Neutrophil (primary cell): ENCODE measurements around the gene WDR90.

Experiments
- H3K27ac ChIP-seq: fragments of 200-600 bp; sonication (generic); 2 replicates; pipeline ENCODE4 v1.5.1; 2016; ENCODE audit warnings: mild to moderate bottlenecking, moderate library complexity
- H3K27me3 ChIP-seq: fragments of 200-600 bp; sonication (generic); 2 replicates; pipeline ENCODE4 v1.6.0; 2016; ENCODE audit warnings: mild to moderate bottlenecking
- H3K36me3 ChIP-seq: fragments of 200-600 bp; sonication (generic); 2 replicates; pipeline ENCODE4 v1.5.1; 2017
- H3K4me1 ChIP-seq, 2 experiments: fragments of 200-600 bp in 1 of 2; sonication (generic) in 1 of 2; 1 replicate in 1 of 2; 2 replicates in 1 of 2; pipeline versions ENCODE4 v1.5.1 to v1.6.1; 2013 to 2016; ENCODE audit warnings: low read depth in 1 of 2, low read length in 1 of 2, mild to moderate bottlenecking in 1 of 2, moderate library complexity in 1 of 2; ENCODE audit not compliant: control insufficient read depth in 1 of 2, insufficient read depth in 1 of 2
- H3K4me3 ChIP-seq, 2 experiments: fragments of 200-600 bp in 1 of 2; sonication (generic) in 1 of 2; 1 replicate in 1 of 2; 2 replicates in 1 of 2; pipeline ENCODE4 v1.5.1; 2013 to 2016; ENCODE audit warnings: low read depth in 1 of 2, low read length in 1 of 2, mild to moderate bottlenecking in 1 of 2, moderate library complexity in 1 of 2
- H3K9me3 ChIP-seq: fragments of 200-600 bp; sonication (generic); 2 replicates; pipeline ENCODE4 v1.5.1; 2016
- TF ChIP-seq, protein P1 (sequence below): fragments of 200-600 bp; sonication (generic); IDR thresholded peaks from 2 replicates; pipeline ENCODE4 v1.5.1; 2016; ENCODE audit warnings: antibody characterized with exemption

The WDR90 gene

DNA sequence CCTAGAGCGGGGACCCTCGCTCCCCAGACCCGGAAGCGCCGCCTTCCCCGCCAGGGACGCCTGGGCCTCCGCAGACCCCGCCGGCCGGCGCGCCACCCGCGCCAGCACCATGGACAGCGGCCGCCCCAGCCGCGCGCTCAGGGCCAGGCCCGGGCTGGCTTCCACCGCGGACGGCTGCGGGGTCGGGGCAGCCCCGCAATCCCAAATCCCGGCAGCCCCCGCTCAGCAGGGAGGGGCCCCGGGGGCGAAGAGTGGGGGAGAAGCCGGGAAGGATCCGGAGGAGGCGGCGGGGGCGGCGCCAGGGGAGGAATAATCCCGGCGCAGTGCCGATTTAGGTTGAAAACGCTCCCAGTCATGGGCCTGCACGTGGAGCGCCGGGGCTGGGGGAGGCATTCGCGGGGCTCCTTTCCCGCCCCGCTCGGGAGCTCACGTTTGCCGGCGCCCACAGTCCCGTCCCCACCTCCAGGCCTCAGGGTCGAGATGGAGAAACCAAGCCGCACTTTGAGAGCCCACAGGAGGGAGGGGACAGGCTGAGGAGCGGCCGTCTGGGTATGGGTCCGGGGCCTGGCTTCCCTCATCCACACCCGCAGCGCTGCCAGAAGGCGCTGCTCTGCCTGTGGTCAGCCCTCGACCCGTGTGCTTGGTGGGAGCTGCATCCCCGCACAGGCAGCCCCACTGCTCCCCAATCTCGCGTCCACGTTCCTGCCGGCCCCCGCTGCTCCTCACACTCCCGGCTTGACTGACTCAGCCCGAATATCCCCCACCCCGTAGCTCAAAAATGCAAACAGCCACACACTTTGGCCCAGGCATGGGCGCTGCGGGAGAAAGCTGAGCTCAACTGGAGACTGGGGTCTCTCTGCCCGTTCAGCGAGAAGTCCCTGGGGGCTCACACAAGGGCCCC lies 51.8 kb downstream of the WDR90 start:
- peaks cover under 1% of the 10 kb centered on the region in 2 experiments for H3K4me1 ChIP-seq
- no peaks in the 10 kb centered on the region for H3K9me3 ChIP-seq
- no peak overlapping the region for H3K4me3 ChIP-seq
- H3K27ac ChIP-seq, result no peak overlapping the region
- peaks cover 99% of the 10 kb centered on the region for H3K27me3 ChIP-seq
- no peaks in the 10 kb centered on the region for H3K36me3 ChIP-seq
- TF ChIP-seq, protein P1, sequence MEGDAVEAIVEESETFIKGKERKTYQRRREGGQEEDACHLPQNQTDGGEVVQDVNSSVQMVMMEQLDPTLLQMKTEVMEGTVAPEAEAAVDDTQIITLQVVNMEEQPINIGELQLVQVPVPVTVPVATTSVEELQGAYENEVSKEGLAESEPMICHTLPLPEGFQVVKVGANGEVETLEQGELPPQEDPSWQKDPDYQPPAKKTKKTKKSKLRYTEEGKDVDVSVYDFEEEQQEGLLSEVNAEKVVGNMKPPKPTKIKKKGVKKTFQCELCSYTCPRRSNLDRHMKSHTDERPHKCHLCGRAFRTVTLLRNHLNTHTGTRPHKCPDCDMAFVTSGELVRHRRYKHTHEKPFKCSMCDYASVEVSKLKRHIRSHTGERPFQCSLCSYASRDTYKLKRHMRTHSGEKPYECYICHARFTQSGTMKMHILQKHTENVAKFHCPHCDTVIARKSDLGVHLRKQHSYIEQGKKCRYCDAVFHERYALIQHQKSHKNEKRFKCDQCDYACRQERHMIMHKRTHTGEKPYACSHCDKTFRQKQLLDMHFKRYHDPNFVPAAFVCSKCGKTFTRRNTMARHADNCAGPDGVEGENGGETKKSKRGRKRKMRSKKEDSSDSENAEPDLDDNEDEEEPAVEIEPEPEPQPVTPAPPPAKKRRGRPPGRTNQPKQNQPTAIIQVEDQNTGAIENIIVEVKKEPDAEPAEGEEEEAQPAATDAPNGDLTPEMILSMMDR, result no peak

DNA sequence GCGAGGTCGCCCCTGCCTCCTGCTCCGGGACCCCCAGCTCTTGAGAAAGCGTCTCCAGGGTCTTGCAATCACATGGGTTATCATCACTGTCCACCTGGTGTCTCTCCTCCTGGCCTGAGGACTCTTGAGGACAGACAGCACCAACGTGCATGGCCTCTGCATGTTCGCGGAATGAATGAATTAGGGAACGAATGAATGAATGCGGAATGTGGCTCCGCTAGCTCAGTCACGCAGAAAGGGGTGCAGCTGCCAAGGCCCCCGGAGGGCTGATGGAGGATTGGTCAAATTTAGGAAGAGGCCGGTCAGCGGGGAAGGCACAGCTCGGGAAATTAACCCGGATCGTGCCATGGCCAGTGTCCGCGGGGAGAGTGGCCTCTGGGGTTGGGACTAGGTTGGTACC lies 53.2 kb downstream of the WDR90 start:
- H3K4me3 ChIP-seq, result no peak overlapping the region
- peaks cover 99% of the 10 kb centered on the region for H3K27me3 ChIP-seq
- no peaks in the 10 kb centered on the region for H3K36me3 ChIP-seq
- H3K9me3 ChIP-seq, result no peaks in the 10 kb centered on the region
- H3K4me1 ChIP-seq, result no peaks in the 10 kb centered on the region
- TF ChIP-seq, protein P1, result no peak
- H3K27ac ChIP-seq, result no peak overlapping the region

DNA sequence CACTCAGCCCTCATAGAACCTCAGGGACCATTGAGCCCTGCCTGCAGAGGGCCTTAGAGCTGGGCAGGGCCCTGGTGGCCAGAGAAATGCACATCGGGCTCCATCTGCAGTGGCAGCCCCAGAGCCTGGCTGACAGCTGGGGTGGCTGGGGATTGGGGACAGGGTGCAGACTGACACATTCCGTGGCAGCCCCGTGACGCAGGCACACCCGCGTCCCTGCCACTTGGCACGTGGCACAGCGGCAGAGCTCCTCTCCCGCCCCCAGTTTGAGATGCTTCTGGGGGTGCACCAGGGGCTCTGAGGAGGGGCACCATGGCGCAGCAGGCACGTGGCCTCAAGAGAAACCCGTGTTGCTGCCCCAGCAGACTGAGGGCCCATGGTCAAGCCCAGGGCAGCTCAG lies 54.2 kb downstream of the WDR90 start:
- Histone ChIP-seq H3K4me1 (no peaks in the 10 kb centered on the region), H3K9me3 (no peaks in the 10 kb centered on the region), H3K27me3 (peaks cover 99% of the 10 kb centered on the region), H3K36me3 (no peaks in the 10 kb centered on the region), H3K27ac (no peak overlapping the region), H3K4me3 (no peak overlapping the region)
- TF ChIP-seq, protein P1, result no peak

DNA sequence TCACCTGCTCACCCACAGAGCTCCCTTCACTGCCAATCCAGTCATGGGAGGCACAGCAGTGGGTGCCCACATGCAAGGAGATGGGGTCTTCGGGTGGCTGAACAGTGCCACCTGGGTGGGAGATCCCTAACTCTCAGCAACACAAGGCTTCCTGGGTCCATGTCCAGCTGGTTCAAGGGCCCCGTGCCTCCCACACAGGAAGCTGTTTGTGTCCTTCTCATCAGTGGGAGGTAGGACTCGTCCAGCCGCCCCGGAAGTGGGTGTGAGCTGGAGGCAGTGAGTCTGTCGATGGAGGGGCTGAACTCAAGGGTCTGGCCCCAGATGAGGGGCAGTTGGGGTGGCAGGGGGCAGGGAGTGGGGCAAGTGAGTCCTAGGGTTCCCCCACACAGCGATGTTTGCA lies 54.9 kb downstream of the WDR90 start:
- no peak overlapping the region for H3K27ac ChIP-seq
- TF ChIP-seq, protein P1, result no peak
- peaks cover 99% of the 10 kb centered on the region for H3K27me3 ChIP-seq
- H3K4me3 ChIP-seq, result no peak overlapping the region
- no peaks in the 10 kb centered on the region for H3K36me3 ChIP-seq
- H3K9me3 ChIP-seq, result no peaks in the 10 kb centered on the region
- H3K4me1 ChIP-seq, result no peaks in the 10 kb centered on the region

DNA sequence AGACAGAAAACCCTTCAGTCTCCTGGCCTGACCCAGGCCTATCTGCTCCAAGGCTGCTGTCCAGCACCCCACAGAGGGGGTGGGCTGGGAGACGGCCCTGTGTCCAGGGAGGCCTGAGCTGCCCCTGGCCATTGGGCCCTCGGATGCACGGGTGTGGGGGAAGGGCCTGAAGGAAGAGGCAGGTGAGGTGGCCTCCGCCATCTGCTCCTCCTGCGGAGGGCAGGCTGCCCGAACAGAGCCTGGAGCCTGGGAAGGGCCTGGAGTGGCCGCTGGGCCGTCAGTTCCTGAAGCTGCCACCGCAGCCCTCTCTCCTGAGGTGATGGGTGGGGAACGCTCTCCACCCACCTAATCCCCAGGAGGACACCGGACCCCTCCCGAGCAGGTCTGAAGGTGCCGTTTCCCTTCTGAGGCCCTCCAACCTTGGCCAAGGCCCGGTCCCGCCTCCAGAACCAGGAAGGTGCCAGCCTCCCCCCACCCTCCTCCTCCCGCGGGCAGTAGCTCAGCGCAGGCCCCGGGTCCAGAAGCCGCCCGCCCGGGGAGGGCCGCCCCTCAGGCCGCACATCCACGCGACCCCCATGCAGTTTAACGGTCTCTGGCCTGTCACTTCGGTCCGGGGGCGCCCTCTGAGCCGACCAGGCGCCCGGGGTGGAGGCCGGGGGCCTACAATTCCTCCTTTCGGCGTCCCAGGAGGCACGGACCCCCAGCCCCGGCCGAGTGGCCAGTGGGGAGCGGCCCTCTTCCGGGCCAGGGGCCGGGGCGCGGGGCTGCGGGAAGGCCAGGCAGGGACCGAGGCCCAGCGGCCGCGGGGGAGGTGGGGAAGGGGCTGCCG lies 55.6 kb downstream of the WDR90 start:
- Histone ChIP-seq H3K27ac (no peak overlapping the region), H3K36me3 (no peaks in the 10 kb centered on the region), H3K4me1 (no peaks in the 10 kb centered on the region), H3K27me3 (peaks cover 99% of the 10 kb centered on the region), H3K4me3 (no peak overlapping the region), H3K9me3 (no peaks in the 10 kb centered on the region)
- TF ChIP-seq, protein P1, result no peak
